ENCODE measurements around the gene SLC25A21. TPM values are rescaled to one million over a fixed set of nuclear protein-coding genes. Genes with fewer than 3 reads are reported as not detected.

Gene SLC25A21
- total and polyA plus RNA-seq, 2 experiments from 2014 or later, result 10.6 to 12.1 TPM

DNA sequence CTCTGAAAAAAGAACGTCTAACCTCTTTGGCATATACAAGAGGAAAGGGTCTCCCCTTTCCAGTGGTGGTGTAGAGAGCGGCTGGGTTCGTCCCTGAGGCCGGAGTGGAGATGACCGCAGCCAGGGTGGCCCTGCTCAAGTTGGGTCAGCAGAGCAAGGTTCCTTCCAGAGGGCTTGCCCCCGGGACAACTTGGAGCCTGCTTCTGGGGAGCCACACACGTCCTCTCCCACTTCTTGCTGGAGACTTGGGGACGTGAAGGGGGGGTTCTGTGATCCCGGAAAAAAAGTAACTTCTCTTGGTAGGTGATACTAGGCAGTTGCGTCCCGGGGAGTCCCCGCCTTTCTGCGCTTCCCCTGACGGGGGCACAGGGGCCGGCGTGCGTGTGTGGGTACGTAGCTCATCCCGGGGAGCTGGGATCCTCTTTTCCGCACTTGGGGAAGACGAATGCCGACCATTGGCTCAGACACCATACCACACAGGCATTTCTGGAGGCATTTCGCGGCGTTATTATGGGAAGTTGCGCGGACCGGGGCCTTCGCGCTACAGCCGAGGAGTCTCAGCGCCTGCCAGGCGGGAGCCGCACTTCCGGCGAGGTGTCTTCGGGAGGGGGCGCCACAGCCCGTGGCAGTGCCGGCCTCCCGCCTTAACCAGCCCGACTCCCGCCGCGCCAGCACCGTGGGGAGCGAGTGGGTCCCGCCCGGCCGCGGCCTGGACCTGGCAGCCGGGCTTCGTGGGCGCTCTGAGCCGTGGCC is 525.6 kb downstream of the SLC25A21 start (continued):
- TF ChIP-seq, protein P1, sequence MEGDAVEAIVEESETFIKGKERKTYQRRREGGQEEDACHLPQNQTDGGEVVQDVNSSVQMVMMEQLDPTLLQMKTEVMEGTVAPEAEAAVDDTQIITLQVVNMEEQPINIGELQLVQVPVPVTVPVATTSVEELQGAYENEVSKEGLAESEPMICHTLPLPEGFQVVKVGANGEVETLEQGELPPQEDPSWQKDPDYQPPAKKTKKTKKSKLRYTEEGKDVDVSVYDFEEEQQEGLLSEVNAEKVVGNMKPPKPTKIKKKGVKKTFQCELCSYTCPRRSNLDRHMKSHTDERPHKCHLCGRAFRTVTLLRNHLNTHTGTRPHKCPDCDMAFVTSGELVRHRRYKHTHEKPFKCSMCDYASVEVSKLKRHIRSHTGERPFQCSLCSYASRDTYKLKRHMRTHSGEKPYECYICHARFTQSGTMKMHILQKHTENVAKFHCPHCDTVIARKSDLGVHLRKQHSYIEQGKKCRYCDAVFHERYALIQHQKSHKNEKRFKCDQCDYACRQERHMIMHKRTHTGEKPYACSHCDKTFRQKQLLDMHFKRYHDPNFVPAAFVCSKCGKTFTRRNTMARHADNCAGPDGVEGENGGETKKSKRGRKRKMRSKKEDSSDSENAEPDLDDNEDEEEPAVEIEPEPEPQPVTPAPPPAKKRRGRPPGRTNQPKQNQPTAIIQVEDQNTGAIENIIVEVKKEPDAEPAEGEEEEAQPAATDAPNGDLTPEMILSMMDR (conservative IDR thresholded peaks at IDR 0.05; ENCODE audit: low read depth in 2 of 2), result peak; percentile 31 to 52; a peak in 3 of 4 replicates

GRCh38 chr14:36633580-36633979 is 538.8 kb downstream of the SLC25A21 start:
- H3K27ac ChIP-seq (ENCODE audit: low read depth), result no peak overlapping the region
- no peak overlapping the region for H3K4me3 ChIP-seq
- no peak overlapping the region for H2AFZ ChIP-seq
- no peaks in the 10 kb centered on the region for H3K4me1 ChIP-seq (ENCODE audit: insufficient read depth)
- H3K9me3 Mint-ChIP-seq, result no peaks in the 10 kb centered on the region
- H4K20me1 ChIP-seq (replicated peaks; ENCODE audit: insufficient read depth), result no peaks in the 10 kb centered on the region; the same call in 1 of the 2 replicates
- H3K4me2 ChIP-seq, result no peak overlapping the region
- H3K9me2 ChIP-seq (ENCODE audit: insufficient read depth), result no peaks in the 10 kb centered on the region
- no peak for DNase-seq (ENCODE audit: low spot score)
- no peaks in the 10 kb centered on the region for H3K79me2 ChIP-seq (replicated peaks; ENCODE audit: insufficient read depth)
- no peaks in the 10 kb centered on the region for H3K4me1 Mint-ChIP-seq
- no peak overlapping the region for H3K27ac Mint-ChIP-seq
- H3K36me3 Mint-ChIP-seq (ENCODE audit: low read depth), result no peaks in the 10 kb centered on the region
- ATAC-seq, result no peak
- H3F3A ChIP-seq (replicated peaks; ENCODE audit: low read depth), result no peaks in the 10 kb centered on the region
- no peak overlapping the region for H3K4me3 Mint-ChIP-seq
- H3K27me3 ChIP-seq (ENCODE audit: insufficient read depth), result no peaks in the 10 kb centered on the region
- no peaks in the 10 kb centered on the region for H3K27me3 Mint-ChIP-seq (ENCODE audit: insufficient read depth, low read depth, poor library complexity)
- H3K36me3 ChIP-seq (ENCODE audit: insufficient read depth), result no peaks in the 10 kb centered on the region
- no peak for TF ChIP-seq EZH2 (IDR thresholded peaks at IDR 0.05; ENCODE audit: low read depth, unreplicated experiment)
- TF ChIP-seq, protein P2, sequence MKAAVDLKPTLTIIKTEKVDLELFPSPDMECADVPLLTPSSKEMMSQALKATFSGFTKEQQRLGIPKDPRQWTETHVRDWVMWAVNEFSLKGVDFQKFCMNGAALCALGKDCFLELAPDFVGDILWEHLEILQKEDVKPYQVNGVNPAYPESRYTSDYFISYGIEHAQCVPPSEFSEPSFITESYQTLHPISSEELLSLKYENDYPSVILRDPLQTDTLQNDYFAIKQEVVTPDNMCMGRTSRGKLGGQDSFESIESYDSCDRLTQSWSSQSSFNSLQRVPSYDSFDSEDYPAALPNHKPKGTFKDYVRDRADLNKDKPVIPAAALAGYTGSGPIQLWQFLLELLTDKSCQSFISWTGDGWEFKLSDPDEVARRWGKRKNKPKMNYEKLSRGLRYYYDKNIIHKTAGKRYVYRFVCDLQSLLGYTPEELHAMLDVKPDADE (IDR thresholded peaks at IDR 0.05), result no peak
- TF ChIP-seq REST (IDR thresholded peaks at IDR 0.05; ENCODE audit: unreplicated experiment), result no peak
- no peak for TF ChIP-seq EZH2phosphoT487 (IDR thresholded peaks at IDR 0.05; ENCODE audit: unreplicated experiment)
- TF ChIP-seq, protein P1 (conservative IDR thresholded peaks at IDR 0.05; ENCODE audit: low read depth in 2 of 2), result no peak
- no peak for TF ChIP-seq CREB1 (CRISPR knock-in tag; IDR thresholded peaks at IDR 0.05; ENCODE audit: low read depth)
- no peak for TF ChIP-seq NANOG (IDR thresholded peaks at IDR 0.05; ENCODE audit: borderline replicate concordance)
- TF ChIP-seq STAT1 (IDR thresholded peaks at IDR 0.05; ENCODE audit: unreplicated experiment), result no peak

Data from GM23338 (cell line).